Head of caudate nucleus (tissue), 42 donors: ENCODE results near the gene SLC5A7.

Source experiments
- DNase-seq, 42 donors: peaks; one replicate each; pipeline versions ENCODE4 v3.0.0 to v3.0.0-alpha.2; 2020 to 2021; ENCODE audit warnings: mixed read lengths in 7 of 42
- intact Hi-C: fragments of 100-400 bp; cut with DNase I; formaldehyde crosslinking; loops from one replicate; pipeline ENCODE4 v1.15.0; 2022

The SLC5A7 gene

DNA sequence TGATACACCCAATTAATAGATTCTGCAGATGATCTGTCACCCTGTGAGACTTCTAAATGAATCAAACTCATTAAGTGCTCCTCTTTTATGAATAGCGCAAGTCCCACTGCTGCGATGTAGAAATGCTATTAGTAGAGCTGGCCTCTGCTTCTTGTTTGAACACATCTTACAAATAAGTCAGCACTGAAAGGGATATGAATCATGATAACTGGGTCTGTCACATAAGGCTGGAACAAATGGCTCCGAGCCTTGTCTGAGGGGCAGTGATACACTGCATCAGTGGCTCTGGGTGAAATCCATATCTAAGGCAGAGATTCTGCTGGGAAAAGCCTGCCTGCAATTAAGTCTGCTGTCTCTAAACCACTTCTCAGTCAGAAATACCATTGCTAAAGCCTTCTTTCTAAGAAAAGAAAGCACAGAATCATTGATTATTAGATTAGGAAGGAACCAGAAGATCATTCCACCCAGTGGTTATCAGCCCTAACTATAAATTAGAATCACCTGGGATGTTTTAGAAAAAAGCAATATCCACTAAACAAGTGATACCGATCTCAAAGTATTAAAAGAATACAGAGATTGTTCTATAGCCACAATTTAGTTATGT, 75.2 kb downstream of the SLC5A7 start:
- intact Hi-C loops = no loop called here
- DNase-seq = no peak
